ENCODE results near the gene CES5A.
"Not testable (repeated sequence)": the region's sequence is repeated elsewhere in the genome, so short reads cannot be mapped to it uniquely, and the experiment has no call there.

CES5A gene

GRCh38 chr16:55836158-55836611 lies 39.0 kb downstream of the CES5A start:
- peaks cover 0 to 4% of the 10 kb centered on the region in 2 experiments for H3K4me1 ChIP-seq (ENCODE audit: control insufficient read depth in 1 of 2, insufficient read depth in 2 of 2, low read length in 2 of 2)
- no peaks in the 10 kb centered on the region for H3K27me3 ChIP-seq (ENCODE audit: insufficient read depth, low read length)
- no peak overlapping the region for H3K4ac ChIP-seq (ENCODE audit: low read depth, low read length)
- H3K18ac ChIP-seq (ENCODE audit: low read length), result no peak overlapping the region
- no peak overlapping the region for H4K91ac ChIP-seq (ENCODE audit: low read depth, low read length)
- no peaks in the 10 kb centered on the region for H3K79me2 ChIP-seq (ENCODE audit: control insufficient read depth, insufficient read depth, low read length, poor library complexity)
- no peaks in the 10 kb centered on the region for H3K36me3 ChIP-seq (ENCODE audit: control insufficient read depth in 1 of 2, insufficient read depth in 2 of 2, low read length in 2 of 2)
- no peak overlapping the region for H3K4me2 ChIP-seq (ENCODE audit: low read length)
- H2BK5ac ChIP-seq (ENCODE audit: low read depth, low read length, poor library complexity), result no peak overlapping the region
- H2AFZ ChIP-seq (ENCODE audit: insufficient read depth, low read length, poor library complexity), result no peak overlapping the region
- no peak overlapping the region for H3K9ac ChIP-seq (ENCODE audit: low read length)
- H2BK120ac ChIP-seq (ENCODE audit: insufficient read depth, low read length, poor library complexity), result no peak overlapping the region
- H3K27ac ChIP-seq (ENCODE audit: low read depth, low read length), result no peak overlapping the region
- H4K12ac ChIP-seq (ENCODE audit: low read depth, low read length), result no peak overlapping the region
- no peak for DNase-seq
- no peak overlapping the region for H3K14ac ChIP-seq (ENCODE audit: low read length)
- H3K79me1 ChIP-seq (ENCODE audit: low read length), result no peaks in the 10 kb centered on the region
- H3K23ac ChIP-seq (ENCODE audit: low read length), result no peak overlapping the region
- H2AK5ac ChIP-seq (ENCODE audit: low read length), result no peak overlapping the region
- H2BK12ac ChIP-seq (ENCODE audit: low read length), result no peak overlapping the region
- H3K4me3 ChIP-seq (ENCODE audit: low read depth, low read length), result no peak overlapping the region
- H4K8ac ChIP-seq (ENCODE audit: low read depth, low read length), result no peak overlapping the region
- H3K9me3 ChIP-seq (ENCODE audit: insufficient read depth, low read depth, low read length), result no peaks in the 10 kb centered on the region
- WGBS (ENCODE audit: extremely low coverage, insufficient coverage, insufficient read length), result no CpG with 5 or more reads among the region's 4 CpGs

DNA sequence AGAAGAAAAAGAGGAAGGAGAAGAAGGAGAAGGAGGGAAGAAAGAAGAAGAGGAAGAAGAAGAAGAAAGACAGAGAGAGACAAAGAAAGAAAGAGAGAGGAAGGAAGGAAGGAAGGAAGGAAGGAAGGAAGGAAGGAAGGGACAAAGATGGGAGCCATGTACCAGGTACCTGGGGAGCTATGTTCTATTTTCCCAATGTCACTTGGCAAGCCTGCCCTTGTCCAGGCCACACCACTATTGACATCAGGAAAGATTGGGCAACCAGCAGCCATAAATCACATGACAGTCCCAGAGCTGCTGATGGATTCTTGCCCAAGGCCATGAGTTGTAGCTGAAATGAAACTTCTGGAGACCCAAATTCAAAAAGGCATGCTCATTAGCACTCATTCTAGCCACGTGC lies 39.6 kb downstream of the CES5A start:
- Histone ChIP-seq H3K18ac (ENCODE audit: low read length) (no peak overlapping the region), H2BK12ac (ENCODE audit: low read length) (no peak overlapping the region), H3K79me1 (ENCODE audit: low read length) (no peaks in the 10 kb centered on the region), H3K36me3 (ENCODE audit: control insufficient read depth in 1 of 2, insufficient read depth in 2 of 2, low read length in 2 of 2) (no peaks in the 10 kb centered on the region), H2AK5ac (ENCODE audit: low read length) (no peak overlapping the region), H2BK5ac (ENCODE audit: low read depth, low read length, poor library complexity) (no peak overlapping the region), H3K4me3 (ENCODE audit: low read depth, low read length) (no peak overlapping the region), H3K14ac (ENCODE audit: low read length) (no peak overlapping the region), H2AFZ (ENCODE audit: insufficient read depth, low read length, poor library complexity) (no peak overlapping the region), H3K27me3 (ENCODE audit: insufficient read depth, low read length) (no peaks in the 10 kb centered on the region), H4K91ac (ENCODE audit: low read depth, low read length) (no peak overlapping the region), H3K79me2 (ENCODE audit: control insufficient read depth, insufficient read depth, low read length, poor library complexity) (no peaks in the 10 kb centered on the region), H3K9ac (ENCODE audit: low read length) (no peak overlapping the region), H3K23ac (ENCODE audit: low read length) (no peak overlapping the region), H3K4ac (ENCODE audit: low read depth, low read length) (no peak overlapping the region), H3K9me3 (ENCODE audit: insufficient read depth, low read depth, low read length) (no peaks in the 10 kb centered on the region), H3K27ac (ENCODE audit: low read depth, low read length) (no peak overlapping the region), H3K4me2 (ENCODE audit: low read length) (no peak overlapping the region), H3K4me1 (ENCODE audit: control insufficient read depth in 1 of 2, insufficient read depth in 2 of 2, low read length in 2 of 2) (peaks cover 0 to 4% of the 10 kb centered on the region in 2 experiments), H2BK120ac (ENCODE audit: insufficient read depth, low read length, poor library complexity) (no peak overlapping the region), H4K12ac (ENCODE audit: low read depth, low read length) (no peak overlapping the region), H4K8ac (ENCODE audit: low read depth, low read length) (no peak overlapping the region)
- WGBS (ENCODE audit: extremely low coverage, insufficient coverage, insufficient read length), result no CpG with 5 or more reads among the region's 1 CpG
- DNase-seq, result no peak

- not testable (repeated sequence) for H3K18ac ChIP-seq (ENCODE audit: low read length); H3K79me2 ChIP-seq (ENCODE audit: control insufficient read depth, insufficient read depth, low read length, poor library complexity); H3K9me3 ChIP-seq (ENCODE audit: insufficient read depth, low read depth, low read length); H2BK5ac ChIP-seq (ENCODE audit: low read depth, low read length, poor library complexity); H3K4me1 ChIP-seq (ENCODE audit: control insufficient read depth in 1 of 2, insufficient read depth in 2 of 2, low read length in 2 of 2); H2BK12ac ChIP-seq (ENCODE audit: low read length); H2AK5ac ChIP-seq (ENCODE audit: low read length); H3K4me3 ChIP-seq (ENCODE audit: low read depth, low read length); H3K27ac ChIP-seq (ENCODE audit: low read depth, low read length); H3K27me3 ChIP-seq (ENCODE audit: insufficient read depth, low read length); H4K8ac ChIP-seq (ENCODE audit: low read depth, low read length); H3K9ac ChIP-seq (ENCODE audit: low read length); H3K4ac ChIP-seq (ENCODE audit: low read depth, low read length); H3K36me3 ChIP-seq (ENCODE audit: control insufficient read depth in 1 of 2, insufficient read depth in 2 of 2, low read length in 2 of 2); H4K91ac ChIP-seq (ENCODE audit: low read depth, low read length); H3K4me2 ChIP-seq (ENCODE audit: low read length); H3K14ac ChIP-seq (ENCODE audit: low read length); H2AFZ ChIP-seq (ENCODE audit: insufficient read depth, low read length, poor library complexity); H3K79me1 ChIP-seq (ENCODE audit: low read length); H2BK120ac ChIP-seq (ENCODE audit: insufficient read depth, low read length, poor library complexity); H3K23ac ChIP-seq (ENCODE audit: low read length); DNase-seq; H4K12ac ChIP-seq (ENCODE audit: low read depth, low read length)
- WGBS (ENCODE audit: extremely low coverage, insufficient coverage, insufficient read length), result no CpG with 5 or more reads among the region's 3 CpGs
Measured at GRCh38 chr16:55835173-55835572, 40.0 kb downstream of the CES5A start.

- no CpG with 5 or more reads among the region's 7 CpGs for WGBS (ENCODE audit: extremely low coverage, insufficient coverage, insufficient read length)
- Histone ChIP-seq H3K79me1 (ENCODE audit: low read length) (no peaks in the 10 kb centered on the region), H2AFZ (ENCODE audit: insufficient read depth, low read length, poor library complexity) (no peak overlapping the region), H3K27me3 (ENCODE audit: insufficient read depth, low read length) (no peaks in the 10 kb centered on the region), H3K14ac (ENCODE audit: low read length) (no peak overlapping the region), H3K9ac (ENCODE audit: low read length) (no peak overlapping the region), H3K27ac (ENCODE audit: low read depth, low read length) (no peak overlapping the region), H3K4me2 (ENCODE audit: low read length) (no peak overlapping the region), H3K36me3 (ENCODE audit: control insufficient read depth in 1 of 2, insufficient read depth in 2 of 2, low read length in 2 of 2) (no peaks in the 10 kb centered on the region), H3K79me2 (ENCODE audit: control insufficient read depth, insufficient read depth, low read length, poor library complexity) (no peaks in the 10 kb centered on the region), H2BK12ac (ENCODE audit: low read length) (no peak overlapping the region), H4K91ac (ENCODE audit: low read depth, low read length) (no peak overlapping the region), H3K23ac (ENCODE audit: low read length) (no peak overlapping the region), H4K12ac (ENCODE audit: low read depth, low read length) (no peak overlapping the region), H3K18ac (ENCODE audit: low read length) (no peak overlapping the region), H3K9me3 (ENCODE audit: insufficient read depth, low read depth, low read length) (no peaks in the 10 kb centered on the region), H3K4me1 (ENCODE audit: control insufficient read depth in 1 of 2, insufficient read depth in 2 of 2, low read length in 2 of 2) (peaks cover 1 to 4% of the 10 kb centered on the region in 2 experiments), H4K8ac (ENCODE audit: low read depth, low read length) (no peak overlapping the region), H3K4ac (ENCODE audit: low read depth, low read length) (no peak overlapping the region), H2AK5ac (ENCODE audit: low read length) (no peak overlapping the region), H3K4me3 (ENCODE audit: low read depth, low read length) (no peak overlapping the region), H2BK120ac (ENCODE audit: insufficient read depth, low read length, poor library complexity) (no peak overlapping the region), H2BK5ac (ENCODE audit: low read depth, low read length, poor library complexity) (no peak overlapping the region)
- no peak for DNase-seq
Measured at GRCh38 chr16:55834049-55834448, 41.1 kb downstream of the CES5A start.
